Measurements from ENCODE around the gene UQCRH.
"Not testable (repeated sequence)": the region's sequence is repeated elsewhere in the genome, so short reads cannot be mapped to it uniquely, and the experiment has no call there.

DNA sequence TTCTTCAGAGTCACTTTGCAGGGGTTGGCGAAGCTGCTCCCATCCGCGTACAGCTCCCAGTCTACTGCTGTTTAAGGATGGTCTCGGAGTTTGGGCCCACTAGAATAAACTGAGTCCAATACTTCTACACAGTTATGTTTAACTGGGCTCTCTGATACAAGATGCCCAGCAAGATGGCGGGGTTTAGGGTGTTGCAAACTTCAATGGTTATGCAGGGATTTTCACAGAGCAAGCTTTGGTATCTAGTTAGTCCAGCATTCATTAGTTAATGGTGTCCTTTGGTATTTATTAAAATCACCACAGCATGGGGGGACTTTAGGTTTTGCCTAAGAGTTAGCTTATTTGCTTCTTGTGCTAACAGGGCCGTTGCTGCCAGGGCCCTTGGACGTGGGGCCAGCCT is 24.7 kb downstream of the UQCRH start:
- TF ChIP-seq, protein P1, sequence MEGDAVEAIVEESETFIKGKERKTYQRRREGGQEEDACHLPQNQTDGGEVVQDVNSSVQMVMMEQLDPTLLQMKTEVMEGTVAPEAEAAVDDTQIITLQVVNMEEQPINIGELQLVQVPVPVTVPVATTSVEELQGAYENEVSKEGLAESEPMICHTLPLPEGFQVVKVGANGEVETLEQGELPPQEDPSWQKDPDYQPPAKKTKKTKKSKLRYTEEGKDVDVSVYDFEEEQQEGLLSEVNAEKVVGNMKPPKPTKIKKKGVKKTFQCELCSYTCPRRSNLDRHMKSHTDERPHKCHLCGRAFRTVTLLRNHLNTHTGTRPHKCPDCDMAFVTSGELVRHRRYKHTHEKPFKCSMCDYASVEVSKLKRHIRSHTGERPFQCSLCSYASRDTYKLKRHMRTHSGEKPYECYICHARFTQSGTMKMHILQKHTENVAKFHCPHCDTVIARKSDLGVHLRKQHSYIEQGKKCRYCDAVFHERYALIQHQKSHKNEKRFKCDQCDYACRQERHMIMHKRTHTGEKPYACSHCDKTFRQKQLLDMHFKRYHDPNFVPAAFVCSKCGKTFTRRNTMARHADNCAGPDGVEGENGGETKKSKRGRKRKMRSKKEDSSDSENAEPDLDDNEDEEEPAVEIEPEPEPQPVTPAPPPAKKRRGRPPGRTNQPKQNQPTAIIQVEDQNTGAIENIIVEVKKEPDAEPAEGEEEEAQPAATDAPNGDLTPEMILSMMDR (IDR thresholded peaks at IDR 0.05), result not testable (repeated sequence)
- TF ChIP-seq POLR2A (IDR thresholded peaks at IDR 0.05), result not testable (repeated sequence)
